ACC112 (cell line): Measurements from ENCODE around the gene GATB.

Experiments used
- H2AFZ ChIP-seq: fragments of 200-600 bp; sonication (generic); one replicate; pipeline ENCODE4 v1.6.0; 2017; ENCODE audit warnings: antibody characterized with exemption, low read length; ENCODE audit not compliant: unreplicated experiment
- H3K27ac ChIP-seq: fragments of 200-600 bp; sonication (generic); 2 replicates; pipeline ENCODE4 v1.5.1; 2014; ENCODE audit warnings: low read depth, mild to moderate bottlenecking, antibody characterized with exemption, low read length, moderate library complexity
- H3K27me3 ChIP-seq: fragments of 200-600 bp; sonication (generic); 2 replicates; pipeline ENCODE4 v1.6.1; 2014; ENCODE audit warnings: mild to moderate bottlenecking, antibody characterized with exemption, low read length, moderate library complexity, mixed read lengths; ENCODE audit not compliant: insufficient read depth
- H3K36me3 ChIP-seq: fragments of 200-600 bp; sonication (generic); 2 replicates; pipeline ENCODE4 v1.6.1; 2016; ENCODE audit warnings: mild to moderate bottlenecking, antibody characterized with exemption, low read length, moderate library complexity, mixed read lengths; ENCODE audit not compliant: insufficient read depth
- H3K4me1 ChIP-seq: fragments of 200-600 bp; sonication (generic); one replicate; pipeline ENCODE4 v1.6.1; 2016; ENCODE audit warnings: low read length, mixed read lengths; ENCODE audit not compliant: insufficient read depth, unreplicated experiment, control insufficient read depth
- H3K4me3 ChIP-seq: fragments of 200-600 bp; sonication (generic); 2 replicates; pipeline ENCODE4 v1.5.1; 2014; ENCODE audit warnings: mild to moderate bottlenecking, low read depth, low read length
- H3K79me2 ChIP-seq: fragments of 200-600 bp; sonication (generic); one replicate; pipeline ENCODE4 v1.6.0; 2016; ENCODE audit warnings: low read length; ENCODE audit not compliant: control insufficient read depth, unreplicated experiment, insufficient read depth

Gene GATB

DNA sequence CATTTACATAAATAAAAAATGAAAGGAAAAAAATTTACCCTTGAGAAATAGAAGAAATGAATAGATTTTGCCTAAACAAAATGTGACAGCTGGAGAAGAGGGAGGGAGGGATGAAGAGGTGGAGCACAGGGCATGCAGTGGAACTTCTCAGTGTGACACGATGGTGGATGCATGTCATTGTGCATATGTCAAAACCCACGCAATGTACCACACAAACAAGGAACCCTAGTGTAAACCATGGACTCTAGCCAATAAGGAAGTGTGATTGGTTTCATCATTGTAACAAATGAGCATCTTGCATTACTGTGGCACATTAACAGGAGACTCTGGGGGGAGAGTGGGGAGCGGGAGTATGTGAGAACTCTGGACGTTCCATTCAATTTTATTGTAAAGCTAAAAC is 58.6 kb downstream of the GATB start:
- Histone ChIP-seq H3K27me3 (no peaks in the 10 kb centered on the region), H3K4me3 (no peak overlapping the region), H3K4me1 (no peaks in the 10 kb centered on the region), H2AFZ (no peak overlapping the region), H3K27ac (no peak overlapping the region), H3K79me2 (no peaks in the 10 kb centered on the region), H3K36me3 (peaks cover 13% of the 10 kb centered on the region; the same call in 1 of the 2 replicates)

DNA sequence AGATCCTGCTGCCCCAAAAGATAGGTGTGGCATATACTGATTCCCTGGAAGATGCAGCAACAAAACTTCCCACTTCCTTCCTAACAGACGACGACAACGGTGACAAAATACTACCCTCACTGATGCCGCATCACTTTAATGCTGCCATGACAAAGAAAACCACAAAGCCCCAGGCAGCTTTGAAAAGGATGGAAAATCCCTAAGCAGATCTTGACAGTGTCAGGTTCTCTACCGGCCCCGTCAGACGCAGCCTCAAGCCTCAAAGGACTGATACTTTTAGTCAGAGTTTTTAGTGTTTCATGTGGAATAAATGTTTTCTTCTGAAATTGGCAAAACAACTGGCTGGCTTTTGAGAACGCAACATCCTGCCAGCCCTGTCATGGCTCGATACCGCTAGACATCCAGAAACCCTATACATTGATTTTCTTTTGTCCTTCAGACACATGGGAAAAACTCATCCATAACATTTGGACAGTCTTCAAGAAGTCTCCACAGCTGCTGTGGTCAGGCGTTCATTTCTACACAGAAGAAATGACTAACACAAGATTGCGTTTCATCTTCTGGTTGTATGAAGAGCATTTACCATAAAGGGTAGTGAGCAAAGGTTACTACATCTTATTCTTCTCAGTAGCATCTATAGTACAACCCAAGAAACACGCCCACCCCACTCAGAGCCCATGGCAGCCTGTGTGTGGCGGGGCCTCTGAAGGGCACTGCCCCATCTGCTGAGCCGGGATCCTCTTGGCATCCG is 60.1 kb downstream of the GATB start:
- Histone ChIP-seq H2AFZ (no peak overlapping the region), H3K4me3 (no peak overlapping the region), H3K27me3 (no peaks in the 10 kb centered on the region), H3K4me1 (no peaks in the 10 kb centered on the region), H3K27ac (no peak overlapping the region), H3K79me2 (no peaks in the 10 kb centered on the region), H3K36me3 (peaks cover 13% of the 10 kb centered on the region; the same call in 1 of the 2 replicates)

DNA sequence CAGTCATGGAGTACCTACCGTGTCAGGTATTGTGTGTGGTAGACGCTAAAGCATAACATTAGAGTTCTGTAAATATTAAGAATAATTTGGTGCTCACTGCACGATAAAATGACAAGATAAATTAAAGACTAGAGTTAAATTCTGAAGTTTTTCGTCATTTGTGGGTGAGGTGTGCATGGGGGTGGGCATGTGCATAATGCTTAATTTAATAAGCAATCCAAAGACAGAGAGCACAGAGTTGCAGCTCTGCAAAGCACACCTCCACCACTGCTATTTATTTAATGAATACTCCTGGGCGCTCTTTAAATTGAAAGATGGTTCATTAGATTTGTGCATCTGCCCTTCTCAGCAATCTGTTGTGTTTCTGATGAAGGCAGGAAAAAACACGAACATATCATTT is 62.6 kb downstream of the GATB start:
- H3K4me1 ChIP-seq, result peaks cover 3% of the 10 kb centered on the region
- H3K27ac ChIP-seq, result no peak overlapping the region
- no peak overlapping the region for H2AFZ ChIP-seq
- no peaks in the 10 kb centered on the region for H3K27me3 ChIP-seq
- H3K36me3 ChIP-seq, result peaks cover 13% of the 10 kb centered on the region; the same call in 1 of the 2 replicates
- no peaks in the 10 kb centered on the region for H3K79me2 ChIP-seq
- no peak overlapping the region for H3K4me3 ChIP-seq

DNA sequence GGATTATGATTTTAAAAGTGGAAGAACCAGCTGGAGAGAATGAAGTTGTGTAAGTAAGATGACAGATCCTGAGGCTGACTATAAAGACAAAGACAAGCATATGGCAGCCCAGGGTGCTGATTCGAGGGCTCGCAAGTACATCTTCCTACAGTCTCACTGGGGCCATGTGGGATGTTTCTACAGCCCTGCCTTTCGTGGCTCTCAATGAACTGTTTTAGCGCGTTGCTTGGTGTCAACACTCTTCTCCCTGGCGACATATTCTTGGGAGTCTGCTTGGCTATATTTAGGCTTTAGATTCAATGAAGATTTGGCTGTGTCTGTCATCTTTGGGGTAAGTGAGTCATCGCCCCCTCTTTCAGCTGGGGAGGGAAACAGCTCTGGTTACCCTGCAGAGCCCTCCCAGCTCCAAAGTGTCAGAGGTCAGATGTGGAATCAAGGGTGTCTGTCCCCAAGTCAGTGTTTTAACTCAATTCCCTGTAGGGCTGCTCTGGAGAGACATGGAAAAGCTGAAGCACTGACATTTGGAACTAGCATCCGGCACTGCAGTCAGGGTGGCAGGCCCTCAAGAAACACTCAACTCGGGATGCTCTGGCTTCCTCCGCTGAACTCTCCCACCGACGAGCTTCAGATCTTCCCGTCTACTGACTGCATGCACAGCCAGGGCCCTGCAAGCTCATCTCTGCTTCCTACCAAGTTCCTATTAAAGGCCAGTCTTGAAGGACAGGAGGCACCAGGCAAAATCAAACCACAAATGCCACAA is 65.7 kb downstream of the GATB start:
- peaks cover 14% of the 10 kb centered on the region for H3K4me1 ChIP-seq
- no peaks in the 10 kb centered on the region for H3K27me3 ChIP-seq
- H3K27ac ChIP-seq, result no peak overlapping the region
- no peak overlapping the region for H2AFZ ChIP-seq
- H3K36me3 ChIP-seq, result 0 out of 2 replicates have a peak, but pooled peaks cover 3% of the 10 kb centered on the region
- no peak overlapping the region for H3K4me3 ChIP-seq
- H3K79me2 ChIP-seq, result no peaks in the 10 kb centered on the region

DNA sequence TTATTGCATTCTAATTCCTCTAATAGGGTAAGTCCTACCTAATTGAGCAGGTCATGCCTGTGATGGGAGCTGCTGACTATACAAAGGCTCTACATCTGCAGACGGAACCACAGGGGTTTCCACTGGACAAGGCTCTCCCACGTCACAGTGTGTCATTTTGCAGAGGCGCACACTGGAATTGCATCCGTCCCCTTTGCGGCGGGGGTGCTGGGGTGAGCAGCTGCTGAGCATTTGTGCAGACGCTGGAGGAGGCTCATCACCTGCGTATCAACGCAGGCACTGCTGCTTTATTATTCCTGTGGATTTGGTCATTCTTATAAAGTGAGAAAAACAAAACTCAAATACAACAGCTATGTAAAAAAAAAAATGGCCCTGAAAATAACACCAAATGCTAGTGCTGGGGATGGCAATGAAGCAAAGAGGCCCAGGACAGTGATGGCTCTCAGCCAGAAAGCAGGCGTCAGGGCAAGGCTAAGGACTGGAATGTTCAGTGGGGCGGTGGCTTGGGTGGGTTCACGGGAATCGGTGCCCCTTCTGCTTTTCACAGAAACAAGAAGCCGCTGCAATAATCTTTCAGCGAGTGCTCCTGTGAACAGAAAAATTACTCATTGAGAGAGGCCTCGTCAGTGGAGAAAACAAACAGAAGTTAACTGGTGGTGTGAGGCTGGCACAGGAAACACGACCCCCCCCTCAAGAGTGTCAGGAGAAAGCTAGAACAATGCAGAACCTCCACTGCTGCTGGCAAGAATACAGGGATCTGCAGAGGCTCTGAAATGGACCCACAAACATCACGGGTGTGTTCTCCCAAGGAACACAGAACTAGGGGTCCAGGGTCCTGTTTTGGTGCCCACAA is 67.8 kb downstream of the GATB start:
- H3K4me3 ChIP-seq, result no peak overlapping the region
- H2AFZ ChIP-seq, result no peak overlapping the region
- no peak overlapping the region for H3K27ac ChIP-seq

DNA sequence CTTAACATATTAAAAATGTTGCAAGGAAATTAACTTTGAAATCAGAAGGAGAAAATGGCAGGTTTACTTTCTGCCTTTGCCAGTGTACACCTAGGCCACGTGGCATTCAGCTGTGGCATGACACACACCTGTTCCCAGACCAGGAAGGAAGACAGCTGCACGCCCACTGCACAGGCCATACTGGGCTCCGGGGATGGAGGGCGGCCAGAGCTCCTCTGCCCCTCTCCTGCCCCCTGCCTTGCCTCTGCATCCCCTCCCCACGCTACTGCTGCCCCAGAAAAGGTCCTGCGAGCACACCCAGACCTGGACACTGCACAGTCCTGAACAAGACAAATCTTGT is 68.4 kb downstream of the GATB start:
- H3K79me2 ChIP-seq, result no peaks in the 10 kb centered on the region
- no peak overlapping the region for H3K4me3 ChIP-seq
- H3K27me3 ChIP-seq, result no peaks in the 10 kb centered on the region
- H3K36me3 ChIP-seq, result no peaks in the 10 kb centered on the region
- H3K4me1 ChIP-seq, result peaks cover 19% of the 10 kb centered on the region
- no peak overlapping the region for H2AFZ ChIP-seq
- no peak overlapping the region for H3K27ac ChIP-seq

More for the DNA sequence above, 67.8 kb downstream of the GATB start:
- 0 out of 2 replicates have a peak, but pooled peaks cover 1% of the 10 kb centered on the region for H3K36me3 ChIP-seq
- peaks cover 19% of the 10 kb centered on the region for H3K4me1 ChIP-seq
- no peaks in the 10 kb centered on the region for H3K79me2 ChIP-seq
- no peaks in the 10 kb centered on the region for H3K27me3 ChIP-seq

DNA sequence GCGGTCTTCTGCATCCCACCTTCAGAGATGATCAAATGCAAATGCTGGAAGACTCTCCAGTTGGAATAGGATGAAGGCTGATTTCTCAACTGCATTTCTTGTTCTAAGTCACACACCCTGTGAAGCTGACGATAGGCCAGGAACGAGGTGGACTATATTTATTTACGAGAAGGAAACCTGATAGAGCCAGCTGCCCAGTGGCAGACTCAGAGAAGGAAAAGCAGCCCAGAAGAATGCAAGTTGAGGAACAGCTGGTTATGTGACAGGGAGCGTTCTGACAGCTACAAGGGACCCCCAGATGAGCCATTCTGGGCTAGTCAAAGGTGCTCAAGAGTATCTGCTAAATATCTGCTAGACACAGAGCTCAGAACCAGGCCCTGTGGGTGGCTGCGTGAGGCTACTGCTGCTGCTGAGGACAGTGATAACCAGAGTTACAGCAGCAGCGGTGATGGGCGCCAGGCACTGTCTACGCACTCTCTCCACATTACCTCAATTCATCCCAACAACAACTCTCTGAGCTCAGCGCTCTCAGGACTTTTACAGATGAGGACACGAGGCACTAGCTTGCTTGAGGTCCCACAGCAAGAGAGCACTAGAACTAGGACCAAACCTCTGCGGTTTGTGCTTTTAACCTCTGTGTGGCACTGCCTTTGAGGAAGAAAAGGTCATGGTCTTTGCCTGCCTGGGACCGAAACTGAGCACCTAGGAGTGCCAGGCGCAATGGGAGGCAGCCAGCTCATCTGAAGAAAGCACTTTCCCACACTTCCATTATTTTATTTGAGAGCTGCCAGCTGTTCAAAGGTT is 69.0 kb downstream of the GATB start:
- H3K27ac ChIP-seq, result no peak overlapping the region
- no peaks in the 10 kb centered on the region for H3K79me2 ChIP-seq
- H3K36me3 ChIP-seq, result no peaks in the 10 kb centered on the region
- H3K27me3 ChIP-seq, result no peaks in the 10 kb centered on the region
- no peak overlapping the region for H3K4me3 ChIP-seq
- H2AFZ ChIP-seq, result no peak overlapping the region
- peaks cover 19% of the 10 kb centered on the region for H3K4me1 ChIP-seq

DNA sequence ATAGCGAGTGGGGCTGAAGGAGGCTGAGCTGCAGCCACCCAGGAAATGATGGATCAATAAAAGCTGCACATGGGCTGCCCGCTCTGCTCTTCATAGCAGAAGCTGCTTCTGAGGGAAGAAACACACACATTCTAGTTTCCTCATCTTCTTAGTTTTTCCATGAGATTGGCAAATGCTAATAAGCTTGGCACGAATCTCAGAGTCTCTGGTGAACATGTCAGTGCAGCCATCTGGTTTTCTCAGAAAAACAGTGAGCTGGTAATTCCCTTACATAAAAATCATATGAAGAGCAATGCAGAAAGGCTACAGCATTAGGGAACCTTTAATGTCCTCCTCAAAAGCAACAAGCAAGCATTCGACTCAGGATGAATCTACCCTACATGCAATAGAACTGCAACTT is 69.9 kb downstream of the GATB start:
- Histone ChIP-seq H3K27me3 (no peaks in the 10 kb centered on the region), H3K4me1 (peaks cover 19% of the 10 kb centered on the region), H2AFZ (no peak overlapping the region), H3K36me3 (no peaks in the 10 kb centered on the region), H3K79me2 (no peaks in the 10 kb centered on the region), H3K4me3 (no peak overlapping the region), H3K27ac (no peak overlapping the region)

DNA sequence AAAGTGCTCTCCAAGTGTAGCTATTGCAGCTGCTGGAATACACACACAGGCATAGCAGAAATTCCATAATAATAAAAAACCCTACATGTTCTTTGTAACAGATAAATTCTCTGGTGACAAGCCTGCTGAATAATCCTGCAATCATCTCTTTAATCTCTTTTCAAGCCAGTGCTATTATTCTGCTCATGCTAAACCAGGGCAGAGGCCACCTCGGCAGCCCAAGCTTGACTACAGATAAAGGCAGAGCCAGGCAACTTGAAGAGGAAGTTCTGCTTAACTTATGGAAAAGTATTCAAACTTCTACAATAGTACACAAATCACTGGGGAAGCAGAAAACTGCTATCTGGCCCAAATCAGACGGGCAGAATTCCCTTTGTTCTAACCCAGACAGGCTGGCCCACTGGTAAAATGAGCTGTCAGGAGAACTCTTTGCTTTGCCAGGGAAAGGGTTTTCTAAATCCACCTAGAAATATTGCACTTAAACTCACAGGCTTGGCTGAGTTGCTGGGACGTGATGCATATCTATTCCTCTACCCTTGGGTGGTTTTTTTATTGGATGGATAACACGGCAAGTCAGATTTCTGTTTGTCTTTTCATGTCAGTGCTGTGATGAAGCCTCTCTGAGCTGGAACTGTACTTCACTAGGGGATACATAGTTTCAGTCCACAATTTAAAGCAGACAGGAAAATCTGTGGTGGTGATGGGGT is 70.5 kb downstream of the GATB start:
- Histone ChIP-seq H3K4me3 (no peak overlapping the region), H3K79me2 (no peaks in the 10 kb centered on the region), H3K27ac (peak overlapping the region; percentile 11; the same call in 1 of the 2 replicates), H3K4me1 (peaks cover 19% of the 10 kb centered on the region), H3K36me3 (no peaks in the 10 kb centered on the region), H3K27me3 (no peaks in the 10 kb centered on the region), H2AFZ (no peak overlapping the region)
